GM19438 (cell line): Measurements from ENCODE around the gene PFDN5.
"Not testable (repeated sequence)": the region's sequence is repeated elsewhere in the genome, so short reads cannot be mapped to it uniquely, and the experiment has no call there.

Experiments
- ATAC-seq: cut with Tn5 transposase; IDR thresholded peaks from one replicate; pipeline ENCODE4 v1.9.1; 2021; ENCODE audit warnings: low read depth; ENCODE audit not compliant: unreplicated experiment

PFDN5 gene

DNA sequence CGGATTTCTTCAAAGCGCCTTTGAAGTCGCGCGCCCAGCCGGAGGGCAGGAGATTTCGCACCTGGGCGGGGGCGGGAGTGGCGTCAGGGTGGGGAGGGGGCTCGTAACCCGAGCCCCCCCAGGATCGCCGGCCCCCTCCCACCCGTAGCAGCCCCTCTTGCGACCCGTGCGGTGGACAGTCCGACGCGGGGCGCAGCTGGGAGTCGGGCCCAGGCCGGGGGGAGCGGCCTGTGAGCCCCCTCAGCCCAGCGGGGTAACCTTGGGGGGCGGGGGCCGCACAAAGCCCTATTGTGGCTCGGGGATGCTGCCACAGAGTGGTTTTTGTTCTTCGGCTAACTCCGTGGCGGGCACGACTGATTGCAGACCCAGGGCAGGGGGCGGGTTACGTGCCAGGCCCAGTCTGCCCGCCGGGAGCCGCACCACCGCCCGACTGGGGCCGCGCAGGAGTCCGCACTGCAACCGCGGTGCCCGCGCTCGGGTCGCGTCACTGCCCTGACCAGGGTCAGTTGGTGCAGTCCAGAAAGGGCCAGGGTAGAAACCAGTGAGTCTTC, 30.2 kb downstream of the PFDN5 start:
- ATAC-seq, result no peak

GRCh38 chr12:53326460-53327185, 31.3 kb downstream of the PFDN5 start:
- no peak for ATAC-seq

- no peak for ATAC-seq
Observed at GRCh38 chr12:53327435-53328042, 32.2 kb downstream of the PFDN5 start.

- ATAC-seq, result no peak
Observed at GRCh38 chr12:53328043-53328435, 32.7 kb downstream of the PFDN5 start.

GRCh38 chr12:53330671-53331070, 35.3 kb downstream of the PFDN5 start:
- ATAC-seq, result no peak

- ATAC-seq, result not testable (repeated sequence)
Observed at GRCh38 chr12:53332339-53332738, 37.0 kb downstream of the PFDN5 start.

- no peak for ATAC-seq
Observed at GRCh38 chr12:53332744-53333143, 37.4 kb downstream of the PFDN5 start.

GRCh38 chr12:53333289-53333688, 37.9 kb downstream of the PFDN5 start:
- no peak for ATAC-seq

GRCh38 chr12:53333845-53334244, 38.5 kb downstream of the PFDN5 start:
- ATAC-seq, result no peak

DNA sequence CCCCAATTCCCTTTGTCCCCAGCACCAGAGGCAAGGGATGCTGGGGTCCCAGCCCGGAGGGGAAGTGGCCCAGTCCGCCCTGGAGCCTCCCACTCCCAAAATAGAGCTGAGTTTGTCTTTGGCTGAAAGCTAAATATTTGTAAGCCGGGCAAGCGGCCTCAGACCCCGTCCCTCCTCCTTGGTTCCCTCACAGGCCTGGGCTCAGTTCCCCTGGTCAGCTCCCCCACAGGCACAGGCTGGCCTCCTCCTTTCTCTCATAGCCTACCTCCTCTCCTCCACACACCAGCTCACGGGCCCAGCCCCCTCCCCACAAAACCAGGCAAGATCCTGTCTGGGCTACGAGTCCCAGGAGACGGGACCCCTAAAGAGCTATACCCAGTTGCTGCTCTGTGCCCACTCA, 39.5 kb downstream of the PFDN5 start:
- no peak for ATAC-seq

GRCh38 chr12:53336181-53336681, 40.9 kb downstream of the PFDN5 start, which contains the start of gene SP7:
Gene SP7, minus strand, starts transcription at chr12:53336354. Its CDS starts 708 bp downstream, at chr12:53335646.
- ATAC-seq, result no peak

DNA sequence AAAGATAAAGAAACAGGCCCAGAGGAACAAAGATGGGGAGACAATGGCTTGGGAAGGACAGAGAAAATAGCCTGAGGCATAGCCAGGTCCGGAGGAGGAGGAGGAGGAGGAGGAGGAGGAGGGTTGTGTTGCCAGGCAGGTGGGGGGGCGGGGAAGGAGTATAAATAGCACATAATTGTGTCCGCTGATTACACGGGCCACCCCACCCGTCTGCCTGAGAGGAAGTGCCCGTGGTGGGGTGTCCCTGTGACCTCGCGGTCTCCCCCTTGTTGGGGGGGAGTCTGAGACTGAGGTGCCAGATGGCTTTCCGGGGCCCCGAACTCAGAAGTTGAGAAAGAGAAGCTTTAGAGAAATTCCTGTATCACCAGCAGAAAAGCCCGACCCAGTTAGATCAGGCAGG, 42.7 kb downstream of the PFDN5 start:
- ATAC-seq, result no peak

DNA sequence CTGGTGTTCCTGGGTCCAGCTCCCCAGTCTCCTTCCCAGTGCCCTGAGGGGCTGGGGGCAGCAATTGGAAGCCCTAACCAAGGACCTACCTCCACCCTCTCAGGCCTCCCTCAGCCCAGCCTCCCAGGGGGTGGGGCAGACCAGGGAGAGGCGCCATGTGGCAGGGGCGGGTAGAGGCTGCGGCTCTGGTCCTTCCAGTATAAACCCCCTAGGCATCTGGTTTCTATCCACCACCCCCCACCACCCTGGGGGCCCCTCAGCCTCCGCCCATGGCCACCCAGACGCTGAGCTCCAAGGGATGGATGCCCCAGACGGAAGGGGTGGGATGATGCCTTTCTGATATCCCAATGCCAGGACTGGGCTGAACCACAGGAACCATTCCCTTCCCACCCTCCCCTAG, 43.6 kb downstream of the PFDN5 start:
- ATAC-seq, result no peak

- no peak for ATAC-seq
Observed at GRCh38 chr12:53340398-53340797, 45.1 kb downstream of the PFDN5 start.

- ATAC-seq, result no peak
Observed at GRCh38 chr12:53343449-53343848, 48.1 kb downstream of the PFDN5 start.

GRCh38 chr12:53343969-53344368, 48.6 kb downstream of the PFDN5 start:
- no peak for ATAC-seq

GRCh38 chr12:53344487-53344823, 49.1 kb downstream of the PFDN5 start:
- no peak for ATAC-seq

DNA sequence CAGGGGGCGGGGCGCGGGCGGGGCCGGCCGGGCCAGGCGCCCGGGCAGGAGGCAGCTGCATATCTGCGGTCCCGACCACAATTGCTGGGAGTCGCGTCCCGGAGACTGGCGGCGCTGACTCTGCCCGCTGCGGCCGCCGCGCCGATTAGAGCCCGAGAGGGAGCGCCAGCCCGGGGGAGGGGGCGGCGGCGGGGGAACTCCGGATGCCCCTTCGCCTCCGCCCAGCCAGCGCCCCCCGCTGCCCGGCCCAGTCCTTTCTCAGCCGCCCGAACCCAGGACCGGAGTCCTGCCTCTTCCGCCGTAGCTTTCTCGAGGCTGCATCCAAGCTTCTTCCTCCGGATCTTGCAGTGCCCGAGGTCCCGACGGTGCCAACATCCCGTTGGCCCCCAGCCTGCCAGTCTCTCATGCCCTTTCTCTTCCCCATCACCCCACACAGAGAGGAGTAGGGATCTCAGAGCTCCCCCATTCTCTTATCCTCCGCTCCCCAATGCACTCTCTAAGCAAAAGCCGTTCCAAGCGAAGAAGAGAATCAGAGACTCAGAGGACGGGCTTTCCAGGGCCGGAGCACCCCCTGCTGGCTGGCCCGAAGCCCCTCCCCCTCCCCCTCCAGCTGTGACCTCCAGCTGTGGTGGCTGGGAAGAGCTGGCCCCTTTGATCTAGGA, 49.6 kb downstream of the PFDN5 start:
- no peak for ATAC-seq

DNA sequence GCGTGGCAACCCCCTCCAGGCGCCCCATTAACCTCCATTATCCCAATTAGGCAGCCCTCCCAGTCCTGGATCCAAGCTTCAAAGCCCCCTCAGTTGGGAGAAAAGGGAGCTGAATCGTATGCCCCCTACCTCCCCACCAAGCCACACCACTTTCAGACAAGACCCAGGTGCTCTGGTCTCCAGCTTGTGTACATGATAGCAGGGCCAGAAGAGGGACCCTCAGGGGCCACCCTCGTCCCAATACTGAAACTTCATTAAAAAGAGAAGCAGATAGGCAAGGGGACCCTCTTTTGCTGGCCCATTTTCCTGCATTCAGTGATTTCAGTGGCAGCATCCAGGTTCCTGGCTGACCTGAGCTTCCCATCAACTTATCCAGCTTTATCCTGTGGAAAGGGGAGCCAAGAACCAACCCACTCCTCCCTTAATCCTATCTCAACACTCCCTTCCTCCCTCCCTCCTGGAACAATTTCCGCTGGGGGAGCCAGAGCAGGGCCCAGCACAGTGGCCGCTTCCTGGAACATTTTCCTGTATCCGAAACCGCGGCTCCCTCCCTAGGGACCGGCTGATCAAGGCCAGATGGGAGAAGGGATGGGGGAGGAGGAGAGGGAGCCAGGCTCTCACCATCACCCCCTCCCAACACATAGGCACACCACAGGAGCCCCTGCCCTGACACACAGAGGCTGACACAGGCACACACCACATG, 50.3 kb downstream of the PFDN5 start:
- no peak for ATAC-seq

DNA sequence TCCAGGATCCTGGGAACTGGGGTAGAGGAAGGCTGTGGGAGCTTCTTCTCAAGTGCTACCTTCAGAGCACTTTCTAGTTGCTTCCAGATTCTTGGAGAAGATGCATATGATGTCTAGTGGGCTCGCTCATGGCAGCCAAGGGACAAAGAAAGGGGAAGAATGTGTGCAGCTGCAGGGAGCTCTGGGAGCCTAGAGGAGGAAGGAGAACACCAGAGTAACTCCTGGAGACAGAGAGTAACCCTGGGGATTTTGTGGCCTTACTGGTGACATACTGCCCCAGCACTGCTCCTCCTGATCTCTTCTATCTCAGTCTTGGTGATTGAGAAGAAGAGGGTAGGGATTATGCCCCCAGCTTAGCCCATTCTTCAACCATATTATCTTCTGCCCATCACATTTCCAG, 51.1 kb downstream of the PFDN5 start:
- ATAC-seq, result no peak

DNA sequence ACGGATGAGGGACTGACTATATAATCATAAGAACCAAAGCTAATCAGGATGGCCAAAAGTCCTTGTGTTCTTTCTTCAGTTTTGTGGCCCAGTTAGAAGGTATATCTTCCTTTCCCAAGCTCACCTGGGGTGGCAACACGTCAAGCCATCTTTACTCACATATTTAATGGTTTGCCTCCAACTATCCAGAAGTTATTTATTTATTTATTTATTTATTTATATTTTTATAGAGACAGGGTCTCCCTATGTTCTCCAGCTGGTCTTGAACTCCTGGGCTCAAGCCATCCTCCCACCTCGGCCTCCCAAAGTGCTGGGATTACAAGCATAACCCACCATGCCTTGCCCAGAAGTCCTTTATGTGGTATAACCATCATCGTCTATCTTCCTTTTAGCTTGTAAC, 52.6 kb downstream of the PFDN5 start:
- no peak for ATAC-seq
